Activated T-cell treated with anti-CD3 and anti-CD28 coated beads for 1 hour (primary cell): ENCODE results near the gene MFGE8.

Source experiments
- DNase-seq: peaks from one replicate; pipeline ENCODE4 v3.0.0-alpha.2; 2020; ENCODE audit warnings: low read depth

MFGE8 gene

GRCh38 chr15:88899251-88899650, 13.9 kb downstream of the MFGE8 start:
- DNase-seq = no peak

DNA sequence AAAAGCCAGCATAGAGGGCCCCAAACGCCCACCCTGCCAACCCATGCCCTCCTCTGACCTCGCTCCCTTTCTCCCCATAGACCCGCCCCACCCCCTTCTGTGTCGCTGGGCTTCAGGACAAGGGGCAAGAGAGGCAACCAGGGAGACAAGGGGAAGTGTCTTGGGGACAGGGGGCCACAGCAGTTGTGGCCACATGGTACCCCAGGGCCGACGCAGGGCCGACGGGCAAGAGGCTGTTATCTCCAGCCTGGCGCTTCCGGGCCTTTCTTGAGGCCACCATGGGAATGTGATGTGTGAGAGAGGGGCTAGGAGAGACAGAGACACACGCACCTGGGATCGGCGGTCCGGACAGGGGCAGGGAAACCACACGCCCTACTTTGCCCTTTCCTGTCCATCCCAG, 14.4 kb downstream of the MFGE8 start:
- no peak for DNase-seq

GRCh38 chr15:88897456-88898194, 15.6 kb downstream of the MFGE8 start:
- DNase-seq = peak; percentile 74

GRCh38 chr15:88897142-88897455, 16.1 kb downstream of the MFGE8 start:
- no peak for DNase-seq

DNA sequence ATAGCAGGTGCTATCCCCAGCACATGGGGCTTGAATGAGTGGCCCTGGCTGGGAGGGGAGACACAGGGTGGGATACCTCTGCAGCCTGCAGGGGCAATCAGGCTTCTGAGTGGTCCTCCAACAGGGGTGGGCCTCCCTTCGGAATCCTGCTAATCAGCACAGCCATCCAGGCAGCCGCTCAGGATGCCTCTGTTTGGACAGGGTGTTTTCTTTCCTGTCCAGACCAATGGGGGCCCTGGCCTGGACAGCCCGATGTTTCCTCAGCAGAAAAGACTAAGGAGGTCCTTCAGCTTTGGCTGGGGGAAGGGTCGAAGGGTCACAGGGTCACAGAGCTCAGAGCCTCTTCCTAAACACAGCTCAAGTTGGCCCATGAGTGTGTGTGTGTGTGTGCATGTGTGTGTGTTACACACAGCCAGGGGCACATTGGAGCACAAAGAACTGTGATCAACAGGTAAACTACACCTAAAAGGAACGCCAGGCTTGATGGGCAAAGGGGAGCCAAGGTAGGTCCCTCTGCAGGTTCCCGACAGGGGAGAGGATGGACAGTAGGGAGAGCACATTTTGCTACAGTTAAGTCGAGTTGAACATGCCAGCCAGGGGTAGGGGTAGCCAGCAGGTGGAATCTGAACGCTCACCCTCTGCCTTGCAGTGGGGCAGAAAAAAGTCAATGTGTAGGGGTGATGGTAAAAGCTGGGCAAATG, 16.7 kb downstream of the MFGE8 start:
- DNase-seq = no peak

DNA sequence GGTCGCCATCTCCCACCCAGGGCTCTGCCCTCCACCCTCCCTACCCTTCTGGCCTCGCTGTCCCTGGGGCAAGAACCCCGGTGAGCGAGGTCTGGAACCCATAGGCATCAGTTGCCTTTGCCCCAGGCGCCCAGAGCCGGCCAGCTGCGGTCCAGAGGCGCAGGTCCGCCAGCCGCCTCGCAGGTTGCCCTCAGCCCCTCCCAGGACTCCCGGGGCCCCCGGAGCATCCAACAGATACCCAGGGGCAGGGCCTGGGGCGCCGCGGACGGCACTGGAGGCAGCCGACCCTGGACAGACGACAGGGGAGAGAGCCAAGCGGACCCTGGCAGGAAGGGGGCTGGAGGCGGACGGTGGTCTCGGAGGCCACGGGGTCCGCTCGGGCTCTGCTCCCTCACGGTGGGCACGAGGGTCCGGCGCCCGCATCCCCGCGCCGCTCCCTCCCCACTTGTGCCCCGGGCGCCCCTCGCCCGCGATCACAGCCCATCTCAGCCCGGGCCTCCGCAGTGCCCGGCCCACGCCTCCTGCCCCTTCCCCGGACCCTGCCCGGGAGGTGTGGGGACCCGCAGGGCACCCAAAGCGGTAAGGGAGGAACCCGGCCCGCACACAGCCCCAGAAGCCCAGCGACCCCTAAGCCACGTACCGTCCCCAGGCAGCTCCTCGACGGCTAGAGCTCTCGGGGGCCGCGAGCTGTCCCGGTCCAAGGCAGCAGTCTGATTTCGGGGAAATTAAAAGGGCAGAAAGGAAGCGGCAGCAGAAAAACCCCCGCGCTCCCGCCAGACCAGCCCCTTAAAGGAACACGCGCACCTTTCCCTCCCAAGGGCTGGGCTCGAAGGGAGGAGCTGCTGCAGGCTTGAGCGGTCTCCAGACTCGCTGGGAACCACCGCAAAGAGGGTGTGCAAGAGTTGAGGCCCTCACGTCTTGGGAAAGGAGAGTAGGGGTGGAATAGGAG, 18.1 kb downstream of the MFGE8 start, which contains the start of gene HAPLN3:
HAPLN3 (minus strand) TSS at position 726 of the 949 bp plus-strand sequence. CDS start 8,246 bp downstream, outside the sequence.
- peak; percentile 33 for DNase-seq

GRCh38 chr15:88894348-88894818, 18.8 kb downstream of the MFGE8 start:
- peak; percentile 89 for DNase-seq

DNA sequence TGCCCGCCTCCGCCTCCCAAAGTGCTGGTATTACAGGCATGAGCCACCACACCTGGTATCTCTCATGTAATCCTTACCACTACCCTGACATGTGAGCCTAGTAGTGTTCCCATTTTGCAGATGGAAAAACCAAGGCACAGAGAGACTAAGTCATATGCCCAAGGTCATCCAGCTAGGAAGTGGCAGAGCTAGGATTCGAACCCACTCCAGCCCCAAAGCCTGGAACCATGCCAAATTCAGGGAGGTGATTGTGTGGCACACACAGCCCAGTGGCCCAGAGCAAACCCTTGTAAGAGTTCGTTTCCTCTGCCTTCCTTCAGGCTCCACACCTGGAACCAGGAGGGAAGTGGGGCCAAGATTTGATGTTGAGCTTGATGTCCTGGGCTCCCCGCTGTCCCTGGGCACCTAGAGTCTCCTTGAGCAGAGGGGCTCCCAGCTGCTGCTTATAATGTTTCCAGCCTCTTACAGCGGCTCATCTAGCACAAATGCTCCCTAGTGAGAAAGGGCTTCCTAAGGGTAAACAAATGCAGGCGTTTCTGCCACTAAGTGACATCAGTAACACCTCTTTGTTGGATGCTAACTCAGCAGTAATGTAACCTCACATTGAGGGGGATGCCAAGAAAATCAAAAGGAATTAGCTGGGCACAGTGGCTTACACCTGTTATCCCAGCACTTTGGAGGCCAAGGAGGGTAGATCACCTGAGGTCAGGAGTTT, 21.5 kb downstream of the MFGE8 start:
- DNase-seq = no peak

GRCh38 chr15:88890495-88890894, 22.7 kb downstream of the MFGE8 start:
- no peak for DNase-seq

DNA sequence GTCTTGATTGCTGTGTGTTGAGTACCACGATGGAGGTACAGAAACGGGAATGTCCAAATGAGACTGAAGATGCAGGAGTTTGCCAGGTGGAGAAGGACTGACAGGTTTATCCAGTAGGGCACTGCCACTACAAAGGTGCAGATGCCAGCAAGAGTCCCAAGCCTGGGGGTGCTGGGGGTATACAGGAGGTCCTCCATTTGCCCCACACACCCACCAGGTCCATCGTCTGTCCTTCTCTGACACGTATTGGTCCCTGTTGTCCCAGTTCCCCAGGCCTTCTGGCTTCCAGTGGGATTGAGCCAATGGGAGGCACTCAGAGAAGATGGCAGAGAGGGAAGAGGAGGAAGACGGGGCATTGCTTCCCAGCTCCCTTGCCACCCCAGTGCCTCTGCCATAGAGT, 24.5 kb downstream of the MFGE8 start:
- DNase-seq = no peak

DNA sequence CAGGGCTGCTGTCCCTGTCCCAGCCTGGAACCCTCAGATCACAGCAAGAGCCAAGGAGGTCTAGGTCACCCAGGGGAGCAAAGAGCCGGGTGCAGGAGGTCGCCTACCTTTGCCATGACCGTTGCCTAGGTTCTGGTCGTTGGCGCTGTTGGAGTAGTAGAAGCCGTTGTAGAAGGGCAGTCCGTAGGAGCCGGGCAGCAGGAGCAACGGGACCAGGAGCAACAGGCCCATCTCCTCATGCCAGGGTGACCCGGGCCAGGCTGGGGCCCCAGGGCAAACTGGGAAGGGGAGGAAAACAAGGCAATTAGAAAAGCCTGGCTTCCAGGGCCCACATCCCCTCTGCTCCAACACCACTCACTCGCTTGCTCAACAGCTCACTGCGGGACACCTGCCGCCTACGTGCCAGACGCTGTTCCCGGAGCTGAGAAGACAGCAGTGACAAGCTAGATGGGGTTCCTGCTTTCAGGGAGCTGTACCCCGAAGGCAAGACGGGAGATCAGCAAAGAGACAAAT, 26.1 kb downstream of the MFGE8 start:
- DNase-seq = no peak

- DNase-seq = no peak
Observed at GRCh38 chr15:88882785-88883184, 30.4 kb downstream of the MFGE8 start.

- DNase-seq = no peak
Observed at GRCh38 chr15:88881775-88882174, 31.4 kb downstream of the MFGE8 start.

DNA sequence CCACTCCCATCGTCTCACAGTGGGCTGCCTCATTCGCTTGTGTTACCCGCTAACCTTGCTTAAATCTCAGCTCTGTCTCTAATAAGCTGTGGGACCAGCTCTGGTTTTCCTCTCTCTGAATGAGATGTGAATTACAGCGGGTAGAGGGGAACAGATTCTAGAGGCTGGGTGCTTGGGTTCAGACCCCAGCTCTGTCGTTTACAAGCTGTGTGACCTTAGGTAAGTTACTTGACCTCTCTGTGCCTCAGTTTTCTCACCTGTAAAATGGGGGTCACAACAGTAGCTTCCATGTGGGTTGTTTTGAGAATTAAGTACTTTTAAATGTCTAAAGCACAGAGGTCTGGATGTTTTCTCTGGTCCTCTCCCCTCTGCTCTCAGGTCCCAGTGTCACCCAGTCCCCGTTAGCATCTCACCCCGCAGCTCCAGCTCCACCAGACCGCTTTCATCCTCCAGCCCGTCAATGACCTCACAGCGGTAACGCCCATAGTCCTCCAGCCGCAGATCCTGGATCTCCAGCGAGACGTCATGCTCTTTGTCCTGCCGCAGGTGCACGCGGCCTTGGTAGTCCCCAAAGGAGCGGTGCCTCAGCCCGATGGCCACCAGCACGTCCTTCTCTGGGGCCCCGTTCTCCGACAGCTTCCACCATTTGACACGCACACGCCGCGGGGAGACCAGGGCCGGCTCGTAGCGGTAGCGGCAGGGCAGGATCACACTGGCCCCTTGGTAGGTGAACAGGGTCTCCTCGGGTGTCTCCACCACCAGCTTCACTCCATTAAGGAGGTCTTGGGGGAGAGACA, 32.0 kb downstream of the MFGE8 start:
- DNase-seq = no peak

DNA sequence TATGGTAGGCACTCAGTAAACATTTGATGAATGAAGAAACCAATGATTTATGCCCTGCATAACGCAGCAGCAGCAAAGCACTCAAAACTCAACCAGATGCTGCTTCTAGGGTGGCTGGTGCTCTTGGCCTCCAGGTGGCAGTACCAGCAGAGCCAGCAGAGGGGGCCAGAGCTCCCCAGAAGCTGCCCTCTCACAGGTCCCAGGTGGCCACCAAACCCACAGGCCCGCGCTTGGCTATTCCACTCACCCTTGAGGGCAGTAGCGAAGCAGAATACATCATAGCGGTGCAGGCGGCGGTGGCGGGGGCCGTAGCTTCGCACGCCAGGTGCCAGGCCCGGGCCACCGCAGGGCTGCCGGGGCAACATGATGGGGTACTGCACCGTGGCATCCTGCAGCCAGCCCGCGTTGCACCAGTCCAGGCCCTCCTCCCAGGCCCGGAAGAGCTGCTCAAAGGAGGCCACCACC, 34.4 kb downstream of the MFGE8 start:
- DNase-seq = no peak

GRCh38 chr15:88877906-88878305, 35.3 kb downstream of the MFGE8 start:
- no peak for DNase-seq

DNA sequence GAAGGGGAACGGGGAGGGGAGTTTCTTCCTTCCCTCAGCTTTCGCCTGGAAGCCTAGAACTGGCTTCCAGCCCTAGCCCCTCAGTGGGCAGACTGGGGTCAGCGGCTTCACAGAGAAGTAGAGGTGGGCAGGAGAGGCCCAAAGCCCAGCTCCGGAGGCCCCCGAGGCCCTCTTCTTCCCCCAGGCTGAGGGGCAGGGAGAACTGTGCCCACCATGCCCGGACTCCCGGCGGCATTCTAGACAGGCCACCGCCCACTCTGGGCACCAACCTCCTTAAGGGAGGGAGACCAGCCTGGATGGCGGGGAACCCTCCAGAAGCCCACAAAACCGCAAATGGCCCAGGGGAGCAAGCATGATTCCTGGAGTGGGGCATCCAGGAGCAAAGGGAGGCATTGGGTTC, 35.8 kb downstream of the MFGE8 start:
- DNase-seq = no peak

DNA sequence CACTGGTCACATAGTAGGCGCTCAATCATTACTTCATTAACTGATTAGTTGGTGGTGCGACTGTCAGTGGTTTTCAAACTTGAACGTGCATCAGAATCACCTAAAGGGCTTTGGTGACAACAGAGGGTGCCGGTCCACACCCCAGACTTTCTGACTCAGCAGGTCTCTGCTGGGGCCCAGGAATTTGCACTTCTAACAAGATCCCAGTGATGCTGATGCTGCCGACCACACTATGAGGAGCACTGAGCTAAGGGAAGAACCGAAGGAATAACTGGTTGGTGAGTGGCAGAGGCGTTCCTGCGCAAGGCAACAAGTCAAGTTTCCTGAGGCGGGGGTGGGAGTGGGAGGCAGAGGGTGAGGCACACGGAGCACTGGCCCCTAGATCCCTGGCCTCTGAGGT, 36.6 kb downstream of the MFGE8 start:
- DNase-seq = no peak

DNA sequence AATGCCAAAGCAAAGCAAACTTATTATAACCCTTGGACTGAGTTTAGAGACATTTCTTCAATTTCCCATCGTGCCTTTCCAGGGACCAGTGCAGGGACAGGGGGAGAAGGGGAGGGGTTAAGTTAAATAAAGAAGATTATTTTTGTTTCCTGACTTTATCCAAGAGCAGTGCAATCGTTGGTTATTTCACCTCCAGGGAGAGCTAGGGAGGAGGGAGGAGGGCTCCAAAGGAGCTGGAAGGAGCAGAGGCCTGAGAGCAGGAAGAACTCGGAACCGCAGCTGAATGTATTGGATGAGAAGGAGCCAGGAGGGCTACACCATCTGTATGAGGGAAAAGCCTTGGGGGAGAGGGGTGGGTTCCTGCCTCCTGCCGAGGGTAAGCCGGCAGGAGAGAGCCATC, 38.5 kb downstream of the MFGE8 start:
- no peak for DNase-seq

DNA sequence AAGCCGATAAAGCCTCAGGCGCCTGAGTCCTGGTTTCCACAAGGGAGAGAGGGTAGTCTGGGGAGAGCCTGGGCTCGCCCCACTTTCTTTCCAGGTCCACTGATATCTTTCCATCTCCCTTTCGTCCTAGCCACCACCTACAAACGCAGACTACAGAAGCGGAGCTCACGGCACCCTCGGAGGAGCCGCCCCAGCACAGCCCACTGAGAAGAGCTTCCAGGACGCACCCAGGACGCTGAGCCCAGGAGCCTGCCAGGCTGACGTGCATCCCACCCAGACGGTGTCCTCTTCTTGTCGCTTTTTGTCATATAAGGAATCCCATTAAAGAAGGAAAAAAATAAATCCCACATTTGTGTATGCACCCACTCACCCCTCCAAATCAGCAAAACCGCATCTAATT, 38.9 kb downstream of the MFGE8 start:
- no peak for DNase-seq

GRCh38 chr15:88873786-88874185, 39.4 kb downstream of the MFGE8 start:
- no peak for DNase-seq
